ENCODE data around the gene PSMD5. TPM values are rescaled to one million over a fixed set of nuclear protein-coding genes. Genes with fewer than 3 reads are reported as not detected.

PSMD5 gene
- total and polyA plus RNA-seq, 3 donors from 2014 or later: 26.4 to 45.0 (median 39.0) TPM

GRCh38 chr9:120830865-120831264 lies 11.9 kb downstream of the PSMD5 start:
- 95 to 100% methylated on average over 3 of the region's 3 CpGs for WGBS, 2 donors
- no peak for DNase-seq
- no peak overlapping the region for H3K4me3 ChIP-seq
- no peaks in the 10 kb centered on the region for H3K27me3 ChIP-seq
- H3K27ac ChIP-seq: no peak overlapping the region
- H3K36me3 ChIP-seq (ENCODE audit: low read depth, missing control alignments): no peaks in the 10 kb centered on the region
- H3K9me3 ChIP-seq: no peaks in the 10 kb centered on the region
- intact Hi-C loops (cut with DNase I; ENCODE audit: low total_unique reads): no loop called here
- no peaks in the 10 kb centered on the region for H3K4me1 ChIP-seq
- TF ChIP-seq POLR2A (IDR thresholded peaks at IDR 0.05) (no peak), CTCF (IDR thresholded peaks at IDR 0.05) (no peak)

DNA sequence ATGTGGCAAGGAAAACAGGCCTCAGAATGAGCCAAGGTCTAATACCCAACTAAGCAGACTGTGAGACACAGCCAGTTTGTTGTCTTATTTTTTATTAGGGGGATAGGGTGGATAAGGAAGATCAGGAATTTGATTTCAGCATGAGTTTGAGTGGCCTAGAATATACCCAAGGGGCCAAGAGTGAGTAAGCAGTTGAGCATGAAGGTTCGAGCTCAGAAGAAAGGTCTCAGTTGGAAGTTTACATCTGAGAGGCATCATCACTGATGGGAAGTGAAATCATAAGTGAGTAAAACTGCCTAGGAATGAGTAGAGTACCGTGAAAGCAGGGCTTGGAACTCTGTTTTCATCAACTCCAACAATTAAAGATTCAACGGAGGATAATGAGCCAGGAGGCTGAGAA lies 12.6 kb downstream of the PSMD5 start:
- Histone ChIP-seq H3K36me3 (ENCODE audit: low read depth, missing control alignments) (no peaks in the 10 kb centered on the region), H3K4me1 (no peaks in the 10 kb centered on the region), H3K27me3 (no peaks in the 10 kb centered on the region), H3K4me3 (no peak overlapping the region), H3K9me3 (no peaks in the 10 kb centered on the region), H3K27ac (no peak overlapping the region)
- WGBS, 2 donors: 91% methylated on average over 3 of the region's 3 CpGs
- TF ChIP-seq POLR2A (IDR thresholded peaks at IDR 0.05) (no peak), CTCF (IDR thresholded peaks at IDR 0.05) (no peak)
- intact Hi-C loops (cut with DNase I; ENCODE audit: low total_unique reads): no loop called here
- no peak for DNase-seq

GRCh38 chr9:120829650-120830049 lies 13.1 kb downstream of the PSMD5 start:
- no peaks in the 10 kb centered on the region for H3K36me3 ChIP-seq (ENCODE audit: low read depth, missing control alignments)
- no peak overlapping the region for H3K27ac ChIP-seq
- no peaks in the 10 kb centered on the region for H3K9me3 ChIP-seq
- no peak for DNase-seq
- no peaks in the 10 kb centered on the region for H3K4me1 ChIP-seq
- H3K4me3 ChIP-seq: no peak overlapping the region
- H3K27me3 ChIP-seq: no peaks in the 10 kb centered on the region
- intact Hi-C loops (cut with DNase I; ENCODE audit: low total_unique reads): no loop called here
- WGBS, 2 donors: 93% methylated on average over 1 of the region's 1 CpG
- no peak for TF ChIP-seq CTCF (IDR thresholded peaks at IDR 0.05)
- TF ChIP-seq POLR2A (IDR thresholded peaks at IDR 0.05): no peak

- Histone ChIP-seq H3K27me3 (no peaks in the 10 kb centered on the region), H3K27ac (no peak overlapping the region), H3K36me3 (ENCODE audit: low read depth, missing control alignments) (no peaks in the 10 kb centered on the region), H3K4me1 (no peaks in the 10 kb centered on the region), H3K4me3 (no peak overlapping the region), H3K9me3 (no peaks in the 10 kb centered on the region)
- DNase-seq: no peak
- intact Hi-C loops (cut with DNase I; ENCODE audit: low total_unique reads): no loop called here
- TF ChIP-seq POLR2A (IDR thresholded peaks at IDR 0.05): no peak
- TF ChIP-seq CTCF (IDR thresholded peaks at IDR 0.05): no peak
- 82 to 91% methylated on average over 4 of the region's 4 CpGs for WGBS, 2 donors
Observed at GRCh38 chr9:120820095-120820494, 22.6 kb downstream of the PSMD5 start.

GRCh38 chr9:120818595-120818994 lies 24.1 kb downstream of the PSMD5 start:
- WGBS, 2 donors: 81 to 89% methylated on average over 1 of the region's 1 CpG
- no peaks in the 10 kb centered on the region for H3K9me3 ChIP-seq
- H3K27ac ChIP-seq: no peak overlapping the region
- no peaks in the 10 kb centered on the region for H3K36me3 ChIP-seq (ENCODE audit: low read depth, missing control alignments)
- no peak for TF ChIP-seq CTCF (IDR thresholded peaks at IDR 0.05)
- no peak for TF ChIP-seq POLR2A (IDR thresholded peaks at IDR 0.05)
- no peak overlapping the region for H3K4me3 ChIP-seq
- intact Hi-C loops (cut with DNase I; ENCODE audit: low total_unique reads): no loop called here
- DNase-seq: no peak
- H3K27me3 ChIP-seq: no peaks in the 10 kb centered on the region
- H3K4me1 ChIP-seq: no peaks in the 10 kb centered on the region

All from testis (tissue), 3 donors.